ENCODE measurements around the gene MLXIP. TPM values are rescaled to one million over a fixed set of nuclear protein-coding genes. Genes with fewer than 3 reads are reported as not detected.
"Not testable (repeated sequence)": the region's sequence is repeated elsewhere in the genome, so short reads cannot be mapped to it uniquely, and the experiment has no call there.

MLXIP gene
- total and polyA plus RNA-seq, 12 donors, result 13.7 to 98.1 (median 40.1) TPM

GRCh38 chr12:122107261-122107660, 28.7 kb downstream of the MLXIP start:
- peaks cover 32 to 73% of the 10 kb centered on the region in 2 donors for H3K4me1 ChIP-seq (replicated peaks in 1 of 2)
- H3K27ac ChIP-seq, result peak overlapping the region in 4 of 5 donors; percentile 49 to 85 (median 78)
- WGBS, 4 donors, result 42 to 54% (median 53%) methylated on average over 6 of the region's 6 CpGs
- peak in 4 of 7 donors; percentile 46 to 60 (median 54) for DNase-seq
- intact Hi-C loops (cut with DNase I), result no loop called here
- no peak for TF ChIP-seq POLR2A (IDR thresholded peaks at IDR 0.05)
- TF ChIP-seq CTCF (IDR thresholded peaks at IDR 0.05), result no peak
- H3K27me3 ChIP-seq, result no peaks in the 10 kb centered on the region
- no peaks in the 10 kb centered on the region for H3K36me3 ChIP-seq (replicated peaks in 1 of 2)
- H3K4me3 ChIP-seq, result no peak overlapping the region
- no peaks in the 10 kb centered on the region for H3K9me3 ChIP-seq (replicated peaks in 1 of 3)

- Histone ChIP-seq H3K9me3 (replicated peaks in 1 of 3) (no peaks in the 10 kb centered on the region), H3K27ac (peak overlapping the region in 2 of 5 donors; percentile 11 to 24), H3K27me3 (no peaks in the 10 kb centered on the region), H3K4me3 (no peak overlapping the region), H3K36me3 (replicated peaks in 1 of 2) (no peaks in the 10 kb centered on the region), H3K4me1 (replicated peaks in 1 of 2) (peaks cover 35 to 59% of the 10 kb centered on the region in 2 donors)
- peak in 1 of 7 donors; percentile 11 for DNase-seq
- intact Hi-C loops (cut with DNase I), result no loop called here
- WGBS, 4 donors, result 38 to 46% (median 44%) methylated on average over 2 of the region's 2 CpGs
- TF ChIP-seq CTCF (IDR thresholded peaks at IDR 0.05), result no peak
- no peak for TF ChIP-seq POLR2A (IDR thresholded peaks at IDR 0.05)
Observed at GRCh38 chr12:122111089-122111641, 32.6 kb downstream of the MLXIP start.

GRCh38 chr12:122116707-122117535, 38.4 kb downstream of the MLXIP start:
- intact Hi-C loops (cut with DNase I), result no loop called here
- Histone ChIP-seq H3K27me3 (no peaks in the 10 kb centered on the region), H3K9me3 (replicated peaks in 1 of 3) (no peaks in the 10 kb centered on the region), H3K4me1 (replicated peaks in 1 of 2) (peaks cover 8 to 18% of the 10 kb centered on the region in 2 donors), H3K36me3 (replicated peaks in 1 of 2) (no peaks in the 10 kb centered on the region), H3K27ac (peak overlapping the region in 1 of 5 donors; percentile 21), H3K4me3 (no peak overlapping the region)
- DNase-seq, result no peak
- WGBS, 4 donors, result 86 to 94% (median 88%) methylated on average over 9 to 16 of the region's 16 CpGs
- no peak for TF ChIP-seq CTCF (IDR thresholded peaks at IDR 0.05)
- TF ChIP-seq POLR2A (IDR thresholded peaks at IDR 0.05), result no peak

- DNase-seq, result no peak
- Histone ChIP-seq H3K9me3 (replicated peaks in 1 of 3) (no peaks in the 10 kb centered on the region), H3K27me3 (no peaks in the 10 kb centered on the region), H3K4me1 (replicated peaks in 1 of 2) (peaks cover 8 to 21% of the 10 kb centered on the region in 2 donors), H3K36me3 (replicated peaks in 1 of 2) (no peaks in the 10 kb centered on the region), H3K4me3 (no peak overlapping the region), H3K27ac (peak overlapping the region in 1 of 5 donors; percentile 10)
- no peak for TF ChIP-seq CTCF (IDR thresholded peaks at IDR 0.05)
- no peak for TF ChIP-seq POLR2A (IDR thresholded peaks at IDR 0.05)
- intact Hi-C loops (cut with DNase I), result no loop called here
- 85 to 90% (median 87%) methylated on average over 8 of the region's 8 CpGs for WGBS, 4 donors
Observed at GRCh38 chr12:122117979-122118378, 39.4 kb downstream of the MLXIP start.

GRCh38 chr12:122121341-122121740, 42.8 kb downstream of the MLXIP start:
- intact Hi-C loops (cut with DNase I), result loop anchor here in 1 of 2 donors (5.0 to 10.0 kb wide), 2 partner anchors 64 to 197 kb away; no protein-coding TSS in a partner anchor
- WGBS, 4 donors, result 78 to 89% (median 82%) methylated on average over 11 of the region's 11 CpGs

More at GRCh38 chr12:122121341-122121740, 42.8 kb downstream of the MLXIP start:
- not testable (repeated sequence) for H3K4me3 ChIP-seq; H3K27me3 ChIP-seq; DNase-seq; H3K36me3 ChIP-seq (replicated peaks in 1 of 2); H3K9me3 ChIP-seq (replicated peaks in 1 of 3)
- peaks cover 0 to 39% of the 10 kb centered on the region in 2 donors for H3K4me1 ChIP-seq (replicated peaks in 1 of 2)
- peak overlapping the region in 1 of 5 donors; percentile 21 for H3K27ac ChIP-seq
